ENCODE data around the gene SMAD3. TPM values are rescaled to one million over a fixed set of nuclear protein-coding genes. Genes with fewer than 3 reads are reported as not detected.

The SMAD3 gene
- polyA plus RNA-seq, 1 experiment = 59.4 TPM

DNA sequence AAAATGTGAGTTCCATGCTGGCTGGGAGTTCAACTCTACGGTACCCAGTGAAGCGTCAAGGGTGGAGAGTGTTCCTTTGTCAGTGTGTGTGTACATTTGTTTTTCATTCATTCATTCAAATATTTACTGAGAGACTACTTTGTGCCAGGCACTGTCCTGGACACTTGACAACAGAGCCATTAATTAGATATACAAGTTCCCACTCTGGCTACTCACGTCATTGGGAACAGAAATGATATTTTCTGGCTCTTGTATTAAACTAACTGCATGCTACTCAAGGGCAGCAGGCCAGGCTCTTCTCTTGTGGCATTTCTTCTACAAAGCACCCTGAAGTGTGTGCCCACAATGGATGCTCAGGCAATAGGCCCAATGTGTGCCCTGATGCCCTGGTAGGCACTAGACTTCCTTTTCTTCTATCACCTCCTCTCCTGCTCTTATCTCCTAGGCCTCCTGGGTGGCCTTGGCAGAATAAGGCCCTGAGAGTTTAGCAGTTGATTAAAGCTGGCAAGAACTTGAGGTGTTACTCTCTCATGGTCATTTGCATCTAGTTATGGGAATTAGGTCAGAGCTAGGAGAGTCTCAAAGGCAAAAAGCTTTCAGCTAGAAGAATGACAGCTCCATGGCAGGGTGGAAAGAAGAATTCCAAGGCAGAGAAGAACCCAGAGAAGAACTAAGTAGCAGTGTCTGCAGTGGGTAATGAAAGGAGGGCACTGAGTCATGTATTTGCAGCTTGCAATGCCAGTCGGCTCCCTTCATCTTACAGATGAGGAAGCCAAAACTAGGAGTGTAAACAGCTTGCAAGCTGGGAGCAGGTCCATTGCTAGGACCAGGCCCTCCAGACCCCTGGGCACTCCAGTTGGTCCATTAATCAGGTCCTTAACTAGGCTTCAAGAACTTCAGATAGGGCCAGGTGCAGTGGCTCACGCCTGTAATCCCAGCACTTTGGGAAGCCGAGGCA, 14.0 kb upstream of the SMAD3 start:
- ChIA-PET POLR2A (no interaction called here), CTCF (interaction anchor here (0.8 to 1.6 kb wide), 2 partner anchors 20 to 382 kb away, joined by 3 read pairs; no protein-coding TSS in a partner anchor)
- DNase-seq (ENCODE audit: low read depth) = no peak
- Histone ChIP-seq H3K36me3 (ENCODE audit: control insufficient read depth, insufficient read depth, low read length) (no peaks in the 10 kb centered on the region), H3K4me3 (ENCODE audit: low read depth, low read length) (no peak overlapping the region), H3K27me3 (ENCODE audit: control insufficient read depth, insufficient read depth, low read length) (no peaks in the 10 kb centered on the region)
- TF ChIP-seq CTCF (IDR thresholded peaks at IDR 0.05; ENCODE audit: insufficient read depth, low read depth, low read length) = no peak

DNA sequence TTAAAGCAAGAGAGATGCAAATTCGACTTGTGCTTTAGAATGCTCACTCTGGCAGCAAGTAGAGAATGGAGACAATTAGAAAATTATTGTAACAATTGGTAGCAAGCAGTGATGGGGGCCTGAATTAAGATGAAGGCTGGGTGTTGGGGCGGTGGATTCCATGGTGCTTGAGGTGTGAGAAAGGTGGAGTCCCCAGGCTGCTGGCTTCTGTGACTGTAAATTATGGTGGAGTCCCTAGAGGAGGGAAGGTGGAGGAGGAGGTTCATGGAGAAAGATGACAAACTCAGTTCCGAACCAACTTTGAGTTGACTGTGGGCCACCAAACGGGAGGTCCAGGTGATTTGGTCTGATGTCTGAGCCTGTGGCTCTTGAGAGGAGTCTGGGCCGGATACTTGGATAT, 10.7 kb upstream of the SMAD3 start:
- no peaks in the 10 kb centered on the region for H3K27me3 ChIP-seq (ENCODE audit: control insufficient read depth, insufficient read depth, low read length)
- DNase-seq (ENCODE audit: low read depth) = no peak
- CTCF ChIA-PET = no interaction called here
- no peak for TF ChIP-seq CTCF (IDR thresholded peaks at IDR 0.05; ENCODE audit: insufficient read depth, low read depth, low read length)
- no peak overlapping the region for H3K4me3 ChIP-seq (ENCODE audit: low read depth, low read length)
- POLR2A ChIA-PET = no interaction called here
- no peaks in the 10 kb centered on the region for H3K36me3 ChIP-seq (ENCODE audit: control insufficient read depth, insufficient read depth, low read length)

GRCh38 chr15:67059127-67059553, 6.3 kb upstream of the SMAD3 start:
- no peak for TF ChIP-seq CTCF (IDR thresholded peaks at IDR 0.05; ENCODE audit: insufficient read depth, low read depth, low read length)
- DNase-seq (ENCODE audit: low read depth) = no peak
- H3K4me3 ChIP-seq (ENCODE audit: low read depth, low read length) = no peak overlapping the region
- POLR2A ChIA-PET = no interaction called here
- no peaks in the 10 kb centered on the region for H3K36me3 ChIP-seq (ENCODE audit: control insufficient read depth, insufficient read depth, low read length)
- no peaks in the 10 kb centered on the region for H3K27me3 ChIP-seq (ENCODE audit: control insufficient read depth, insufficient read depth, low read length)
- CTCF ChIA-PET = no interaction called here

DNA sequence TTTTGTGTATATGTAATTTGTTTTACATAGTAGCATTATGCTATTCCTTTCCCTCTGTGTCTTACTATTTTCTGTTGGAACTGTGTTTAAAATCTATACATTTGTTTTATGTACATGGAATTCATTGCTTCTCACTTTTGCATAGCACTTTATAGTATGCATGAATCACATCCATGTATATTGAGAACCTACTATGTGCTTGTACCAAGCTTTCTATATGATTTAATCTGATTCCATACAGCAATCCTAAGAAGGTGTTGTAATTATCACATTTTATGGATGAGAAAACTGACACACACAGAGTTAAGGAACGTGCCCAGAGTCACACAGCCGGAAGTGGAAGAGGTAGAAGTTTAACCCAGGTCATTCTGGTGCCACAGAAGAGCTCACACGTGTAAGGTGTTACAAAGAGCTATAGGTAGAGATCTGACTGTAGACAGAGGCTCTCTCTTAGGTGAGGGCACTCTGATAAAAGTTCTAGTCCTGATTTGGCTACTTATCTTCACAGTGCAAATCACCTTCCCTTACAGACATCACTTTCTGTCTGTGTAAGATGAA, 3.5 kb upstream of the SMAD3 start:
- H3K36me3 ChIP-seq (ENCODE audit: control insufficient read depth, insufficient read depth, low read length) = no peaks in the 10 kb centered on the region
- POLR2A ChIA-PET = no interaction called here
- CTCF ChIA-PET = interaction anchor here (1.5 kb wide), 1 partner anchor 372 kb away, joined by 3 read pairs; no protein-coding TSS in a partner anchor
- no peak for DNase-seq (ENCODE audit: low read depth)
- no peak for TF ChIP-seq CTCF (IDR thresholded peaks at IDR 0.05; ENCODE audit: insufficient read depth, low read depth, low read length)
- H3K4me3 ChIP-seq (ENCODE audit: low read depth, low read length) = no peak overlapping the region
- H3K27me3 ChIP-seq (ENCODE audit: control insufficient read depth, insufficient read depth, low read length) = no peaks in the 10 kb centered on the region

DNA sequence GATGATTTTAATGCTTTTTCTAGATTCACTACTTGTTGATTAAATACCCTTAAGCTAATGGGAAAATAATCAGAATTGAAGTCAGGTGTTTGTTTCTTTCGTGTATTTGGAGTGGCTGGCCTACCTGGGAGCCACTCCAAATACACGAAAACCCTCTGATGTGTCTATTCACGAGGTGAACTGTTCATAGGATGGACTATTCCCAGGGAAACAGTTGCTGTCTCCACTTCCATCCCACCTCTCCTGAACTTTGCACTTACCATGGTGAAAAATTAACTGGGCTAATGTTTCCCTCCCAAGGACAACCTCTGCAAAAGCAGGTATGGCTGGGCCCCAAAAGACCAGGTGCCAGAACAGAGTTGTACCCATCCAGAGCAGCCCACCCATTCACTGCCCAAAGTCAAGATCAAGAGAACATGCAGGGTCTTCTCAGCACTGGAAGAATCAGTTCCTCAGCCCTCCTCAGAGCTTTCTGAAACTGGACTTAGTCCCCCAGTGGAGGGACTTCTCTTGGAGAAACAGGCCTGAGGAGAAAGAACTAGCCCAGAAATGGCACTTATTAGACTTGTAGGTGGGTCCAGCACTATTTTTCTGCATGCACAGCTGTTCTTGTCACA, 2.9 kb upstream of the SMAD3 start:
- TF ChIP-seq CTCF (IDR thresholded peaks at IDR 0.05; ENCODE audit: insufficient read depth, low read depth, low read length) = no peak
- POLR2A ChIA-PET = no interaction called here
- Histone ChIP-seq H3K36me3 (ENCODE audit: control insufficient read depth, insufficient read depth, low read length) (no peaks in the 10 kb centered on the region), H3K27me3 (ENCODE audit: control insufficient read depth, insufficient read depth, low read length) (no peaks in the 10 kb centered on the region), H3K4me3 (ENCODE audit: low read depth, low read length) (no peak overlapping the region)
- DNase-seq (ENCODE audit: low read depth) = no peak
- CTCF ChIA-PET = interaction anchor here (1.5 kb wide), 1 partner anchor 371 kb away, joined by 3 read pairs; no protein-coding TSS in a partner anchor

All from BJ (cell line).